HG03521 (cell line): ENCODE measurements around the gene TRIO.

Source experiments
- ATAC-seq: cut with Tn5 transposase; IDR thresholded peaks from one replicate; pipeline ENCODE4 v1.9.1; 2021; ENCODE audit warnings: mild to moderate bottlenecking, moderate library complexity; ENCODE audit not compliant: unreplicated experiment

TRIO gene

GRCh38 chr5:14240359-14240758 is 97.2 kb downstream of the TRIO start:
- ATAC-seq, result no peak

GRCh38 chr5:14241141-14241540 is 98.0 kb downstream of the TRIO start:
- no peak for ATAC-seq

GRCh38 chr5:14242447-14242846 is 99.3 kb downstream of the TRIO start:
- no peak for ATAC-seq

- no peak for ATAC-seq
These were observed 99.8 kb downstream of the TRIO start for GRCh38 chr5:14242871-14243383.

- ATAC-seq, result no peak
These were observed 100.6 kb downstream of the TRIO start for GRCh38 chr5:14243766-14244165.

GRCh38 chr5:14244721-14245120 is 101.6 kb downstream of the TRIO start:
- no peak for ATAC-seq

- no peak for ATAC-seq
These were observed 102.2 kb downstream of the TRIO start for GRCh38 chr5:14245132-14245925.

GRCh38 chr5:14246350-14247053 is 103.4 kb downstream of the TRIO start:
- no peak for ATAC-seq

GRCh38 chr5:14247054-14247386 is 103.9 kb downstream of the TRIO start:
- ATAC-seq, result no peak

GRCh38 chr5:14249258-14250082 is 106.3 kb downstream of the TRIO start:
- no peak for ATAC-seq

- ATAC-seq, result no peak
These were observed 107.0 kb downstream of the TRIO start for GRCh38 chr5:14250084-14250695.

GRCh38 chr5:14250748-14251701 is 107.9 kb downstream of the TRIO start:
- ATAC-seq, result peak; percentile 45

- ATAC-seq, result peak; percentile 35
These were observed 108.6 kb downstream of the TRIO start for GRCh38 chr5:14251733-14252132.

- ATAC-seq, result no peak
These were observed 109.7 kb downstream of the TRIO start for GRCh38 chr5:14252793-14253192.

- no peak for ATAC-seq
These were observed 111.5 kb downstream of the TRIO start for GRCh38 chr5:14254686-14255085.

- no peak for ATAC-seq
These were observed 113.0 kb downstream of the TRIO start for GRCh38 chr5:14256026-14256690.

- ATAC-seq, result no peak
These were observed 113.7 kb downstream of the TRIO start for GRCh38 chr5:14256756-14257393.

GRCh38 chr5:14257995-14258403 is 114.9 kb downstream of the TRIO start:
- peak; percentile 52 for ATAC-seq

- ATAC-seq, result no peak
These were observed 115.7 kb downstream of the TRIO start for GRCh38 chr5:14258840-14259239.
